Endothelial cell (in vitro differentiated cells): ENCODE measurements around the gene PIGQ. TPM values are rescaled to one million over a fixed set of nuclear protein-coding genes. Genes with fewer than 3 reads are reported as not detected.

Source experiments
- DNase-seq: peaks from one replicate; pipeline ENCODE4 v3.0.0; 2021; ENCODE audit warnings: low spot score
- H3K27ac Mint-ChIP-seq: one replicate; pipeline ENCODE4 v1.8.0; 2021; ENCODE audit warnings: mixed read lengths, inconsistent platforms; ENCODE audit not compliant: unreplicated experiment
- H3K27me3 Mint-ChIP-seq: one replicate; pipeline ENCODE4 v1.8.0; 2021; ENCODE audit warnings: mild to moderate bottlenecking, moderate library complexity, mixed read lengths, inconsistent platforms; ENCODE audit not compliant: unreplicated experiment
- H3K36me3 Mint-ChIP-seq: one replicate; pipeline ENCODE4 v1.8.0; 2021; ENCODE audit warnings: mild to moderate bottlenecking, low read depth, mixed read lengths, inconsistent platforms; ENCODE audit not compliant: unreplicated experiment
- H3K4me1 Mint-ChIP-seq: one replicate; pipeline ENCODE4 v1.8.0; 2021; ENCODE audit warnings: mild to moderate bottlenecking, mixed read lengths, inconsistent platforms; ENCODE audit not compliant: unreplicated experiment
- H3K4me3 Mint-ChIP-seq: one replicate; pipeline ENCODE4 v1.8.0; 2021; ENCODE audit warnings: mild to moderate bottlenecking, mixed read lengths, inconsistent platforms; ENCODE audit not compliant: unreplicated experiment
- H3K9me3 Mint-ChIP-seq: one replicate; pipeline ENCODE4 v1.8.0; 2021; ENCODE audit warnings: mixed read lengths, inconsistent platforms; ENCODE audit not compliant: unreplicated experiment
- CTCF ChIP-seq: fragments of 200-600 bp; sonication (generic); IDR thresholded peaks from one replicate; pipeline ENCODE4 v1.5.0; 2021; ENCODE audit warnings: antibody characterized with exemption; ENCODE audit not compliant: unreplicated experiment
- total RNA-seq: library from RNA; stranded (reverse); fragmentation: NEBNext Ultra II Directional; extraction: Animal tissue kit (Norgen Biotek cat#: 25700); gene quantifications from one replicate; pipeline ENCODE4 v1.2.1, GENCODE V29; 2021; ENCODE audit not compliant: unreplicated experiment

PIGQ gene
- total RNA-seq, 1 donor from 2014 or later = 38.4 TPM

GRCh38 chr16:609984-610383 is 40.2 kb downstream of the PIGQ start:
- no peaks in the 10 kb centered on the region for H3K9me3 Mint-ChIP-seq
- no peaks in the 10 kb centered on the region for H3K4me1 Mint-ChIP-seq
- H3K27ac Mint-ChIP-seq = no peak overlapping the region
- DNase-seq = no peak
- no peak overlapping the region for H3K4me3 Mint-ChIP-seq
- peaks cover 8% of the 10 kb centered on the region for H3K27me3 Mint-ChIP-seq
- H3K36me3 Mint-ChIP-seq = peaks cover 16% of the 10 kb centered on the region
- TF ChIP-seq CTCF = no peak

GRCh38 chr16:610513-611381 is 41.0 kb downstream of the PIGQ start:
- no peak overlapping the region for H3K27ac Mint-ChIP-seq
- peak; percentile 75 for DNase-seq
- no peak overlapping the region for H3K4me3 Mint-ChIP-seq
- H3K9me3 Mint-ChIP-seq = no peaks in the 10 kb centered on the region
- H3K27me3 Mint-ChIP-seq = peaks cover 8% of the 10 kb centered on the region
- H3K36me3 Mint-ChIP-seq = peaks cover 9% of the 10 kb centered on the region
- TF ChIP-seq CTCF = peak; percentile 56
- H3K4me1 Mint-ChIP-seq = no peaks in the 10 kb centered on the region

GRCh38 chr16:615122-615521 is 45.4 kb downstream of the PIGQ start:
- Mint-ChIP-seq H3K36me3 (peaks cover 8% of the 10 kb centered on the region), H3K9me3 (no peaks in the 10 kb centered on the region), H3K27me3 (peaks cover 10% of the 10 kb centered on the region), H3K27ac (no peak overlapping the region), H3K4me1 (no peaks in the 10 kb centered on the region), H3K4me3 (no peak overlapping the region)
- TF ChIP-seq CTCF = no peak
- DNase-seq = no peak

- Mint-ChIP-seq H3K4me3 (no peak overlapping the region), H3K36me3 (peaks cover 8% of the 10 kb centered on the region), H3K4me1 (no peaks in the 10 kb centered on the region), H3K27ac (no peak overlapping the region), H3K9me3 (no peaks in the 10 kb centered on the region), H3K27me3 (peaks cover 11% of the 10 kb centered on the region)
- TF ChIP-seq CTCF = no peak
- no peak for DNase-seq
Measured at GRCh38 chr16:616733-617586, 47.2 kb downstream of the PIGQ start.
